ENCODE results near the gene WNT8B. TPM values are rescaled to one million over a fixed set of nuclear protein-coding genes. Genes with fewer than 3 reads are reported as not detected.

The WNT8B gene
- total and polyA plus RNA-seq, 9 of the 15 experiments (the other 6 are each of a cell fraction or from before 2014, with no cell fraction given): not detected

DNA sequence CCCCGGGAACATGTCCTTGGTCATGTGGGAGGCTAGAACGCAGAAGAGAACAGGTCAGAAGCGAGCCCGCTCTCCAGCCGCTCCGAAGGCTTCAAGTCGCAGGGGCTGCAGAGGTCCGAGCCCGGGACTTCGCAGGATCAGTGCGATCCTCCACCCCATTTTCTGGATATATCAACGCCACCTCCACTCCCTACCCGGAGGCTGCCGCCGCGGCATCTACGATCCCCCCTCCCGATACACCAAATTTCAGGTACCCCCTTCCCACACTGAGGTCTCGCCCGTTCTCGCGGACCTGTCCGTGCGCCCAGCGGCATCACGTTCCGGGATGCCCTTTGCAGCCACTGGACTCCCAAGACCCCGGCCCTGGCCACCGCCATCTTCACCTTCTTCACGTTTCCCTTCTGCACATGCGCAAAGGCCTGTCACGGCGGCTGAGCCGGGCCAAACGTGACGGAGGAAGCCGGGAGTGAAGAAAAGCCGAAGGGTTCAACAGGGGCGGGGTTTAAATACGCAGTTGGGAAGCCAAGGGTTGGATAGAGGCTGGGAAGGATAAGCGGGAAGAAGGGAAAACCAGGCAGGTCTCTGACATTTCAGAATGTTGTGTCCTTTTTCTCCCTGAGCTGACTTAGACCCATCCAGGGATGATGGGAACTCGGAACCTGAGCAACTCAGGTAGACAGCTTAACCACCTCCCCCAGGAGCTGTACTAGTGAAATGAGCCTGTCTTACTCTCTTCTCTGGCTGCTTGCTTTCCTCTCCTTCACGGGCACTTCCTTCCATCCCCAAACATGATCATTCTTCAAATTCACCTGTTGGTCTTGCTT lies 66.9 kb downstream of the WNT8B start, which contains the start of gene NDUFB8 (continued):
- no peak for TF ChIP-seq ZNF644 (tag; IDR thresholded peaks at IDR 0.05; ENCODE audit: low read depth)
- TF ChIP-seq GABPB1 (CRISPR knock-in tag; IDR thresholded peaks at IDR 0.05): no peak
- TF ChIP-seq TAF1 (IDR thresholded peaks at IDR 0.05; ENCODE audit: control insufficient read depth, extremely low read depth, insufficient read depth, low read length, severe bottlenecking): peak; percentile 81
- TF ChIP-seq SMARCA4 (IDR thresholded peaks at IDR 0.05): no peak
- TF ChIP-seq KLF10 (CRISPR knock-in tag; IDR thresholded peaks at IDR 0.05): no peak
- TF ChIP-seq ZNF23 (CRISPR knock-in tag; IDR thresholded peaks at IDR 0.05): no peak
- TF ChIP-seq ATF1 (CRISPR knock-in tag; IDR thresholded peaks at IDR 0.05): no peak
- peak; percentile 70 for TF ChIP-seq ATF1 (tag; IDR thresholded peaks at IDR 0.05)
- TF ChIP-seq, protein P1, sequence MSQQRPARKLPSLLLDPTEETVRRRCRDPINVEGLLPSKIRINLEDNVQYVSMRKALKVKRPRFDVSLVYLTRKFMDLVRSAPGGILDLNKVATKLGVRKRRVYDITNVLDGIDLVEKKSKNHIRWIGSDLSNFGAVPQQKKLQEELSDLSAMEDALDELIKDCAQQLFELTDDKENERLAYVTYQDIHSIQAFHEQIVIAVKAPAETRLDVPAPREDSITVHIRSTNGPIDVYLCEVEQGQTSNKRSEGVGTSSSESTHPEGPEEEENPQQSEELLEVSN (IDR thresholded peaks at IDR 0.05; ENCODE audit: borderline replicate concordance in 1 of 2, extremely low read depth in 1 of 2, insufficient read depth in 1 of 2, insufficient read length in 1 of 2, low read depth in 1 of 2, low read length in 1 of 2, poor library complexity in 1 of 2, severe bottlenecking in 1 of 2): peak in 1 of 2 experiments; percentile 26
- TF ChIP-seq, protein P2, sequence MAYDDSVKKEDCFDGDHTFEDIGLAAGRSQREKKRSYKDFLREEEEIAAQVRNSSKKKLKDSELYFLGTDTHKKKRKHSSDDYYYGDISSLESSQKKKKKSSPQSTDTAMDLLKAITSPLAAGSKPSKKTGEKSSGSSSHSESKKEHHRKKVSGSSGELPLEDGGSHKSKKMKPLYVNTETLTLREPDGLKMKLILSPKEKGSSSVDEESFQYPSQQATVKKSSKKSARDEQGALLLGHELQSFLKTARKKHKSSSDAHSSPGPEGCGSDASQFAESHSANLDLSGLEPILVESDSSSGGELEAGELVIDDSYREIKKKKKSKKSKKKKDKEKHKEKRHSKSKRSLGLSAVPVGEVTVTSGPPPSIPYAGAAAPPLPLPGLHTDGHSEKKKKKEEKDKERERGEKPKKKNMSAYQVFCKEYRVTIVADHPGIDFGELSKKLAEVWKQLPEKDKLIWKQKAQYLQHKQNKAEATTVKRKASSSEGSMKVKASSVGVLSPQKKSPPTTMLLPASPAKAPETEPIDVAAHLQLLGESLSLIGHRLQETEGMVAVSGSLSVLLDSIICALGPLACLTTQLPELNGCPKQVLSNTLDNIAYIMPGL (CRISPR knock-in tag; IDR thresholded peaks at IDR 0.05): no peak
- 0 out of 2 replicates have a peak, but pooled peaks have one; percentile 30 for TF ChIP-seq ZBTB2 (IDR thresholded peaks at IDR 0.05)
- TF ChIP-seq NFRKB (IDR thresholded peaks at IDR 0.05; ENCODE audit: low read depth): peak; percentile 89
- TF ChIP-seq NR2F6 (CRISPR knock-in tag; IDR thresholded peaks at IDR 0.05): no peak
- peak; percentile 60; the same call in 1 of the 2 replicates for TF ChIP-seq ESRRA (IDR thresholded peaks at IDR 0.05; ENCODE audit: borderline replicate concordance, low read depth)
